HEK293 (cell line): ENCODE results near the gene C11orf91.

Experiments
- CTCF ChIA-PET: fragments of 350-600 bp; formaldehyde crosslinking; extraction: SDS; loops from one replicate; lab custom pipeline; 2021; ENCODE audit warnings: antibody characterized with exemption; lab: Yijun Ruan, JAX
- POLR2A ChIA-PET: fragments of 300-600 bp; formaldehyde crosslinking; extraction: SDS; loops from one replicate; lab custom pipeline; 2020; ENCODE audit warnings: antibody characterized with exemption, inconsistent platforms; lab: Yijun Ruan, JAX
- H3K27ac ChIP-seq: fragments of 200-500 bp; sonication (Bioruptor generic); 2 replicates; pipeline ENCODE4 v1.5.1; 2014; ENCODE audit warnings: low read depth, low read length, control low read depth, inconsistent platforms; ENCODE audit errors: extremely low read depth
- H3K36me3 ChIP-seq, 2 experiments: fragments of 200-500 bp in 1 of 2; sonication (Bioruptor generic) in 1 of 2; 1 replicate in 1 of 2; 2 replicates in 1 of 2; pipeline ENCODE4 v1.5.1; 2014 to 2017; ENCODE audit warnings: inconsistent platforms in 2 of 2, low read length in 2 of 2; ENCODE audit not compliant: control insufficient read depth in 2 of 2, insufficient read depth in 1 of 2
- H3K4me1 ChIP-seq: fragments of 200-500 bp; sonication (Bioruptor generic); 2 replicates; pipeline ENCODE4 v1.5.1; 2014; ENCODE audit warnings: mild to moderate bottlenecking, low read length, inconsistent platforms; ENCODE audit not compliant: control insufficient read depth, insufficient read depth
- H3K4me3 ChIP-seq: 2 replicates; pipeline ENCODE4 v1.5.1; 2011; ENCODE audit warnings: low read depth, mild to moderate bottlenecking, control low read depth, low read length, moderate library complexity
- H3K9me3 ChIP-seq: fragments of 200-500 bp; sonication (Bioruptor generic); 2 replicates; pipeline ENCODE4 v1.5.1; 2014; ENCODE audit warnings: low read depth, low read length, inconsistent platforms; ENCODE audit not compliant: control insufficient read depth, insufficient read depth
- KLF1 ChIP-seq: fragments of 450-650 bp; formaldehyde crosslinking; IDR thresholded peaks from 2 replicates; pipeline ENCODE4 v1.5.1; 2016; ENCODE audit warnings: missing biosample characterization, missing genetic modification characterization
- MEIS1 ChIP-seq: sonication (generic); formaldehyde crosslinking; IDR thresholded peaks from 2 replicates; pipeline ENCODE4 v1.8.1; 2022; ENCODE audit warnings: missing genetic modification reagents, mild to moderate bottlenecking, borderline replicate concordance
- REPIN1 ChIP-seq: fragments of 450-650 bp; formaldehyde crosslinking; IDR thresholded peaks from 2 replicates; pipeline ENCODE4 v1.5.1; 2017; ENCODE audit warnings: missing biosample characterization, missing genetic modification characterization, low read depth
- SALL2 ChIP-seq: fragments of 450-650 bp; formaldehyde crosslinking; IDR thresholded peaks from 2 replicates; pipeline ENCODE4 v1.5.0; 2017; ENCODE audit warnings: missing biosample characterization, mild to moderate bottlenecking, missing genetic modification characterization, borderline replicate concordance
- TCF7L2 ChIP-seq: IDR thresholded peaks from 2 replicates; pipeline ENCODE4 v1.6.1; 2011; ENCODE audit warnings: low read depth, mild to moderate bottlenecking, inconsistent platforms, low read length, moderate library complexity, borderline replicate concordance
- TRIM28 ChIP-seq: IDR thresholded peaks from 2 replicates; pipeline ENCODE4 v1.6.1; 2011; ENCODE audit warnings: low read length, control low read depth, borderline replicate concordance
- WT1 ChIP-seq: fragments of 450-650 bp; formaldehyde crosslinking; IDR thresholded peaks from 2 replicates; pipeline ENCODE4 v1.5.1; 2016; ENCODE audit warnings: missing biosample characterization, missing genetic modification characterization
- ZBTB21 ChIP-seq: fragments of 450-650 bp; formaldehyde crosslinking; IDR thresholded peaks from 2 replicates; pipeline ENCODE4 v1.5.1; 2017; ENCODE audit warnings: missing biosample characterization, missing genetic modification characterization
- ZFHX2 ChIP-seq: fragments of 450-650 bp; formaldehyde crosslinking; conservative IDR thresholded peaks from 2 replicates; pipeline ENCODE4 v1.5.1; 2016; ENCODE audit warnings: missing biosample characterization, missing genetic modification characterization
- ZNF121 ChIP-seq: fragments of 450-650 bp; formaldehyde crosslinking; IDR thresholded peaks from 2 replicates; pipeline ENCODE4 v1.5.1; 2016; ENCODE audit warnings: missing biosample characterization, missing genetic modification characterization
- ZNF132 ChIP-seq: fragments of 450-650 bp; formaldehyde crosslinking; IDR thresholded peaks from 2 replicates; pipeline ENCODE4 v1.5.1; 2017; ENCODE audit warnings: missing biosample characterization, missing genetic modification characterization, borderline replicate concordance
- ZNF138 ChIP-seq: fragments of 450-650 bp; formaldehyde crosslinking; IDR thresholded peaks from 2 replicates; pipeline ENCODE4 v1.5.1; 2016; ENCODE audit warnings: missing biosample characterization, missing genetic modification characterization, borderline replicate concordance
- ZNF174 ChIP-seq: fragments of 450-650 bp; formaldehyde crosslinking; IDR thresholded peaks from 2 replicates; pipeline ENCODE4 v1.5.0; 2017; ENCODE audit warnings: missing biosample characterization, mild to moderate bottlenecking, missing genetic modification characterization
- ZNF2 ChIP-seq: fragments of 450-650 bp; formaldehyde crosslinking; IDR thresholded peaks from 2 replicates; pipeline ENCODE4 v1.5.1; 2016; ENCODE audit warnings: missing biosample characterization, missing genetic modification characterization
- ZNF214 ChIP-seq: fragments of 450-650 bp; formaldehyde crosslinking; IDR thresholded peaks from 2 replicates; pipeline ENCODE4 v1.5.1; 2017; ENCODE audit warnings: missing biosample characterization, mild to moderate bottlenecking, missing genetic modification characterization, borderline replicate concordance
- ZNF239 ChIP-seq: fragments of 450-650 bp; formaldehyde crosslinking; IDR thresholded peaks from 2 replicates; pipeline ENCODE4 v1.5.1; 2016; ENCODE audit warnings: missing biosample characterization, missing genetic modification characterization
- ZNF530 ChIP-seq: fragments of 450-650 bp; formaldehyde crosslinking; IDR thresholded peaks from 2 replicates; pipeline ENCODE4 v1.5.1; 2016; ENCODE audit warnings: low read depth, missing biosample characterization, missing genetic modification characterization
- ZNF548 ChIP-seq: fragments of 450-650 bp; formaldehyde crosslinking; IDR thresholded peaks from 2 replicates; pipeline ENCODE4 v1.5.1; 2016; ENCODE audit warnings: missing biosample characterization, missing genetic modification characterization
- ZNF571 ChIP-seq: fragments of 450-650 bp; formaldehyde crosslinking; IDR thresholded peaks from 2 replicates; pipeline ENCODE4 v1.5.0; 2017; ENCODE audit warnings: missing biosample characterization, missing genetic modification characterization
- ZNF600 ChIP-seq: fragments of 450-650 bp; formaldehyde crosslinking; IDR thresholded peaks from 2 replicates; pipeline ENCODE4 v1.5.1; 2016; ENCODE audit warnings: missing biosample characterization, missing genetic modification characterization
- ZNF623 ChIP-seq: fragments of 450-650 bp; formaldehyde crosslinking; IDR thresholded peaks from 2 replicates; pipeline ENCODE4 v1.5.1; 2016; ENCODE audit warnings: missing biosample characterization, missing genetic modification characterization
- ZNF624 ChIP-seq: fragments of 450-650 bp; formaldehyde crosslinking; IDR thresholded peaks from 2 replicates; pipeline ENCODE4 v1.5.1; 2017; ENCODE audit warnings: missing biosample characterization, missing genetic modification characterization
- TF ChIP-seq, protein P1 (sequence below): fragments of 450-650 bp; formaldehyde crosslinking; IDR thresholded peaks from 2 replicates; pipeline ENCODE4 v1.5.1; 2017; ENCODE audit warnings: missing biosample characterization, missing genetic modification characterization
- TF ChIP-seq, protein P2 (sequence below): fragments of 450-650 bp; formaldehyde crosslinking; IDR thresholded peaks from 2 replicates; pipeline ENCODE4 v1.5.1; 2017; ENCODE audit warnings: missing biosample characterization, mild to moderate bottlenecking, missing genetic modification characterization, moderate library complexity

Gene C11orf91

DNA sequence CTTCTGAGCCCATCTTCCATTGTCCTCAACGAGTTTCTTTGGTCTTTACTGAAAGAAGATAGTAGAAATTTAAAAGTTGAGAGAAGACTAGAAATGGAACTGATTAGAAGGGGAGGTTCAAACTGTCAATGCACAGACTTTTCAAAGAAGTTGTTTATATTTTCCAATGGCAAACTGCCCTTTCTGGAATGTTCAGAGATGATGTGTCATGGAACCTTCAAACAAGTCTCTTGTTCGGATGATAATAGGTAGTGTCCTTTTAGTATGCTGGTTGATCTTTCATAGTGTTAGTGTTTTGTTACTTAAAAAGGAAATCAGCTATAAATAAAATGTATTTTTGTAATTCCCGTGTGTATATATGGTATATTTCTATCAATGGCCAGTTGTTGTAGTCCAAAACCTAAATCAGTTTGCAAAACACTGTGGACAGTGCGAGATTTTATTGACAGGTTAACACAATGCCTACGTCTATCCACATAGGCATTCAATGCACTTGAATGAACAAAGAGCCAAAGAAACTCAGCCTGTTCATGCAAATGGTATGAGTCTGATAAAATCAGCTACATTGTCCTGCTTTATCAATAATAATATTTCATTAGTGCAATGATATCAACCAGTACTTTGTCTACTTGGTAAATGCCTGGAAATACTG lies 30.9 kb downstream of the C11orf91 start (continued):
- TF ChIP-seq ZNF548 (tag by site-specific recombination) (no peak), ZNF600 (tag by site-specific recombination) (no peak), ZNF530 (tag by site-specific recombination) (no peak), ZNF132 (no peak), ZNF138 (no peak), ZNF174 (no peak), ZNF121 (tag by site-specific recombination) (no peak)
- TF ChIP-seq, protein P1, sequence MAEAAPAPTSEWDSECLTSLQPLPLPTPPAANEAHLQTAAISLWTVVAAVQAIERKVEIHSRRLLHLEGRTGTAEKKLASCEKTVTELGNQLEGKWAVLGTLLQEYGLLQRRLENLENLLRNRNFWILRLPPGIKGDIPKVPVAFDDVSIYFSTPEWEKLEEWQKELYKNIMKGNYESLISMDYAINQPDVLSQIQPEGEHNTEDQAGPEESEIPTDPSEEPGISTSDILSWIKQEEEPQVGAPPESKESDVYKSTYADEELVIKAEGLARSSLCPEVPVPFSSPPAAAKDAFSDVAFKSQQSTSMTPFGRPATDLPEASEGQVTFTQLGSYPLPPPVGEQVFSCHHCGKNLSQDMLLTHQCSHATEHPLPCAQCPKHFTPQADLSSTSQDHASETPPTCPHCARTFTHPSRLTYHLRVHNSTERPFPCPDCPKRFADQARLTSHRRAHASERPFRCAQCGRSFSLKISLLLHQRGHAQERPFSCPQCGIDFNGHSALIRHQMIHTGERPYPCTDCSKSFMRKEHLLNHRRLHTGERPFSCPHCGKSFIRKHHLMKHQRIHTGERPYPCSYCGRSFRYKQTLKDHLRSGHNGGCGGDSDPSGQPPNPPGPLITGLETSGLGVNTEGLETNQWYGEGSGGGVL (tag by site-specific recombination), result no peak

DNA sequence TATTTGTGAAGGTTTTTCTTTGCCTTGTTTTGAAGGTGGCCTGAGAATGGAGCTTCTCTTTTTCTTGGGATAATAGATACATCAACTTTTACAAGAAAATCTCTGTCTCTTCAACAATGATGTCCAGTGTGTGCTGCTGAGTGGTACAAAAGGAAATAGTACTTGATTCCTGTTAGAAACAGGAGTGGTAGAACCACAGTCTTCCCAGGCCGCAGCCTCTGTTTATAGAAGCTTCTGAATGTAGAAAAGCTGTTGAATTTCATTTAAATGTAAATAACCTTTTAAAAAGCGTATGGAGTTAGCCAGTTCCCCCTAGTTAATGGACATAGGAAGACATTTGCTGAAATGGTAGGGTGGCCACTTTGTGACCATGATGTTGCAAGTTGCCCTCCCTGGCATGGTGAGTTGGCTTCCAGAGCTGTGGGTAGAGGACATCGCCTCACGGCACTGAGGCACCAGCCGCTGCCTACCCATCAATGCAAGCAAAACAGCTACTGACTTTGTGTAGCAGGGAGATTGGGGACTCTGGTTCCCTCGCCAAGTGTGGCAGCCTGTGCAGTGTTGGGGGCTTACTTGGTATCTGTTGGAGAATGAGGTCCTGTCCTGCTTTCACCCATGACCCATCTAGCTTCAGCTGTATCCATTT lies 31.6 kb downstream of the C11orf91 start:
- H3K36me3 ChIP-seq, result no peaks in the 10 kb centered on the region
- POLR2A ChIA-PET, result no interaction called here

DNA sequence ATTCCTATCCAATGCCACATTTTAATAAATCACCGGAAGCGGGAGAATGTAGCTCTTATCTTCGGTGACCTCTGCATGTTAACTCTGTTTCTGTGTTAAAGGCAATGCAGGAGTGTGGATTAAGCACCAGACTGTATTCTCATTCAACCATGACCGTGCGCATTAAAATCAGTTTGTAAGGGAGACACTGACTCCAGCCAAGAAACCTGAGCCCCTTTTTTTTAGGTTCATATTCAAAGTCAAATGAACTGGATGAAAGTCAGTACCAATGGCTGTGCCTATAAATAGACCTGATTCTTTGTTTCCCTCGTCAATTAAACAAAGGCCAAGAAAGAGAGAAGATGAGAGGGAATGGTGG lies 32.2 kb downstream of the C11orf91 start:
- TF ChIP-seq TCF7L2 (no peak), TRIM28 (peak; percentile 60; the same call in 1 of the 2 replicates)
- Histone ChIP-seq H3K27ac (no peak overlapping the region), H3K36me3 (no peaks in the 10 kb centered on the region), H3K4me3 (no peak overlapping the region), H3K9me3 (no peaks in the 10 kb centered on the region), H3K4me1 (no peaks in the 10 kb centered on the region)
- ChIA-PET POLR2A (no interaction called here), CTCF (interaction anchor here (1.0 kb wide), 1 partner anchor 12 kb away, joined by 3 read pairs; no protein-coding TSS in a partner anchor)

More for the DNA sequence above, 31.6 kb downstream of the C11orf91 start:
- Histone ChIP-seq H3K27ac (no peak overlapping the region), H3K4me1 (no peaks in the 10 kb centered on the region), H3K4me3 (no peak overlapping the region), H3K9me3 (no peaks in the 10 kb centered on the region)
- TF ChIP-seq ZNF623 (tag by site-specific recombination), result no peak
- TF ChIP-seq WT1 (tag by site-specific recombination), result no peak
- no peak for TF ChIP-seq SALL2 (tag by site-specific recombination)
- CTCF ChIA-PET, result interaction anchor here (1.0 kb wide), 1 partner anchor 11 kb away, joined by 3 read pairs; no protein-coding TSS in a partner anchor

DNA sequence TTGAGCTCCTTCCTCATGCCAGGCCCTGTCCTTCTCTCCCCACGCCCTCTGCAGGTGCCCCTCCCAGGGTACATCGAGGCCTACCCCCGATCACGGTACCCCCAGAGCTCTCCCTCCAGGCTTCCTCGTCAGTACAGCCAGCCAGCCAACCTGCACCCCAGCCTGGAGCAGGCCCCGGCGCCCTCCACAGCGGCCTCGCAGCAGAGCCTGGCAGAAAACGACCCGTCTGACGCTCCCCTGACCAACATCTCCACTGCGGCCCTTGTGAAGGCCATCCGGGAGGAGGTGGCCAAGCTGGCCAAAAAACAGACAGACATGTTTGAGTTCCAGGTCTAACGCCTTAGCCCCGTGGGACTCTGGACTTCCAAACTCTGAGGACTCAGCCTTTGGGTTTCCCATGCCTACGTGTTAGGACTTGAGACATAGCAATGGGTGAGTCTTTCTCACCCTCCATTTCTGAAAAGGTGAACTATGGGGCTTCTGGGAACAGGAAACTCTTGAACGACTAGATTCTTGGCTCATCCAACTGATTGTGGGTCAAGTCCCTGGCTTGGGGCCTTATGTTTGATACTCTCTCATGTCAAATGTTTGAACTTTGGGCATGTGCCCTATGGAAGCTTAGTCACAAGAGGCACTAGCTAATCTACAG lies 32.7 kb downstream of the C11orf91 start:
- POLR2A ChIA-PET, result no interaction called here
- CTCF ChIA-PET, result interaction anchor here (0.6 to 1.0 kb wide), 2 partner anchors 13 to 300 kb away, joined by 3 to 4 read pairs; no protein-coding TSS in a partner anchor
- Histone ChIP-seq H3K27ac (no peak overlapping the region), H3K36me3 (no peaks in the 10 kb centered on the region), H3K4me1 (no peaks in the 10 kb centered on the region), H3K9me3 (no peaks in the 10 kb centered on the region), H3K4me3 (no peak overlapping the region)
- TF ChIP-seq REPIN1 (tag by site-specific recombination), result no peak
- no peak for TF ChIP-seq ZNF214 (tag by site-specific recombination)
- no peak for TF ChIP-seq ZNF239
- TF ChIP-seq ZNF624, result no peak
- TF ChIP-seq ZNF571 (tag by site-specific recombination), result no peak
- no peak for TF ChIP-seq ZBTB21 (tag by site-specific recombination)
- no peak for TF ChIP-seq ZFHX2
- TF ChIP-seq MEIS1 (CRISPR knock-in tag), result no peak
- TF ChIP-seq, protein P2, sequence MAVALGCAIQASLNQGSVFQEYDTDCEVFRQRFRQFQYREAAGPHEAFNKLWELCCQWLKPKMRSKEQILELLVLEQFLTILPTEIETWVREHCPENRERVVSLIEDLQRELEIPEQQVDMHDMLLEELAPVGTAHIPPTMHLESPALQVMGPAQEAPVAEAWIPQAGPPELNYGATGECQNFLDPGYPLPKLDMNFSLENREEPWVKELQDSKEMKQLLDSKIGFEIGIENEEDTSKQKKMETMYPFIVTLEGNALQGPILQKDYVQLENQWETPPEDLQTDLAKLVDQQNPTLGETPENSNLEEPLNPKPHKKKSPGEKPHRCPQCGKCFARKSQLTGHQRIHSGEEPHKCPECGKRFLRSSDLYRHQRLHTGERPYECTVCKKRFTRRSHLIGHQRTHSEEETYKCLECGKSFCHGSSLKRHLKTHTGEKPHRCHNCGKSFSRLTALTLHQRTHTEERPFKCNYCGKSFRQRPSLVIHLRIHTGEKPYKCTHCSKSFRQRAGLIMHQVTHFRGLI (tag by site-specific recombination), result no peak
- TF ChIP-seq ZNF2 (tag by site-specific recombination), result no peak
- no peak for TF ChIP-seq KLF1
